Activated B cell treated with CpG ODN at 0.5 μM for 24 hours (primary cell): ENCODE measurements around the gene C1orf159. TPM values are rescaled to one million over a fixed set of nuclear protein-coding genes. Genes with fewer than 3 reads are reported as not detected.
A peak's percentile ranks its signal among the peaks of the same experiment; 100 is the strongest.

Source experiments
- ATAC-seq: fragments of 200-7000 bp; cut with Tn5 transposase; one replicate; pipeline ENCODE4 v1.10.0; 2021; ENCODE audit warnings: low read depth, mild to moderate bottlenecking, moderate library complexity
- CTCF ChIA-PET: fragments of 350-600 bp; sonication (Branson Sonifier 250); formaldehyde crosslinking; loops from one replicate; lab custom pipeline; 2021; ENCODE audit warnings: antibody characterized with exemption; lab: Charles Lee
- POLR2A ChIA-PET: fragments of 350-600 bp; sonication (Branson Sonifier 250); formaldehyde crosslinking; loops from one replicate; lab custom pipeline; 2021; ENCODE audit warnings: antibody characterized with exemption; lab: Charles Lee
- DNase-seq: peaks from one replicate; pipeline ENCODE4 v3.0.0; 2022
- H3K27ac Mint-ChIP-seq: one replicate; pipeline ENCODE4 v1.8.0; 2020; ENCODE audit warnings: mixed read lengths
- H3K27me3 Mint-ChIP-seq: one replicate; pipeline ENCODE4 v1.8.0; 2021; ENCODE audit warnings: mixed read lengths
- H3K36me3 Mint-ChIP-seq: one replicate; pipeline ENCODE4 v1.8.0; 2021; ENCODE audit warnings: low read depth, mixed read lengths
- H3K4me1 Mint-ChIP-seq: one replicate; pipeline ENCODE4 v1.8.0; 2021; ENCODE audit warnings: mixed read lengths
- H3K4me3 Mint-ChIP-seq: one replicate; pipeline ENCODE4 v1.8.0; 2020; ENCODE audit warnings: mild to moderate bottlenecking, mixed read lengths
- H3K9me3 Mint-ChIP-seq: one replicate; pipeline ENCODE4 v1.8.0; 2020; ENCODE audit warnings: mixed read lengths
- intact Hi-C: fragments of 100-400 bp; cut with micrococcal nuclease; formaldehyde crosslinking; loops from one replicate; pipeline ENCODE4 v1.15.1; 2024
- total RNA-seq: library from RNA; stranded (reverse); gene quantifications from 2 replicates; pipeline ENCODE4 v1.2.3, GENCODE V29; 2022
- TF ChIP-seq, protein P1 (sequence below): fragments of 200-600 bp; IDR thresholded peaks from one replicate; pipeline ENCODE4 v1.8.0; 2022; ENCODE audit warnings: antibody characterized with exemption, mild to moderate bottlenecking

Gene C1orf159
- total RNA-seq, 1 donor from 2014 or later: 26.5 TPM

DNA sequence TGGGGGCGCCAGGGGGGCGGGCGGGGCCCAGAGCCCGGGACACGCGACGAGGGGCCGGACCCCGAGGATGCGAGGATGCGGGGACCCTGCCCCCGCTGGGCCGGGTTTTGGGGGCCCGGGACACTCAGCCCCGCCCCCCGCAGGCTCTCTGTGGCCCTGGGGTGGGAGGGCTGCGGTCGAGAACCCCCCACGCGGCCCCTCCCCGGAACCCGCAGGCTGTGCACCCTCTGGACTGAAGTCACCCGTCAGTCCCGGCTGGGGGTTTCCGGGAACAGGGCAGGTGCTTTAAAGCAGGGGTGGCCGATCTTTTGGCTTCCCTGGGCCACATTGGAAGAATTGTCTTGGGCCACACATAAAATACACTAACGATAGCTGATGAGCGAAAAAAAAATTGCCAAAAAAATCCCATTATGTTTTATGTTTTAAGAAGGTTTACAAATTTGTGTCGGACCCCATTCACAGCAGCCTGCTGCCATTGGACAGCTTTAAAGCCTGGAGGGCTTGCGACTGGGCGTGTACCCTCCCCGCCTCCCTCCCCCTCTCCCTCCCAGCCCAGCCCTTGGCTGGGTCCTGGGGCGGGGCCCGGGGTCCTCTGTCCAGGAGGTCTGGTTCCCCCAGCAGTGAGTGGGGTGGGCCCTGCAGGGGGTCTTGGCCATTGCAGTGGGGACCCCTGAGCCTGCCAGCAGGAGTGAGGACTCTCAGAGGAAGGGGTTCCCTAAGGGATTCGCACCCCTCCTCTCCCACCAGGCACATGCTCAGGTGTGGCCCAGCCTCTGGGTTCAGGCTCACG is 21.6 kb upstream of the C1orf159 start:
- DNase-seq (peak; percentile 78), ATAC-seq (peak; percentile 75)
- Mint-ChIP-seq H3K36me3 (no peaks in the 10 kb centered on the region), H3K4me1 (peaks cover 37% of the 10 kb centered on the region), H3K27ac (peak overlapping the region; percentile 90), H3K27me3 (no peaks in the 10 kb centered on the region), H3K9me3 (no peaks in the 10 kb centered on the region), H3K4me3 (peak overlapping the region; percentile 76)
- ChIA-PET CTCF (interaction anchor here (0.8 to 2.0 kb wide), 3 partner anchors 15 to 113 kb away, joined by 3 to 10 read pairs (median 3); no protein-coding TSS in a partner anchor), POLR2A (interaction anchor here (0.6 to 2.6 kb wide), 19 partner anchors 7 to 1092 kb away, joined by 3 to 27 read pairs (median 5); partner anchors contain the start of gene TNFRSF4)
- intact Hi-C loops: loop anchor here (1.0 to 2.0 kb wide), 4 partner anchors 15 to 71 kb away; no protein-coding TSS in a partner anchor
- TF ChIP-seq, protein P1, sequence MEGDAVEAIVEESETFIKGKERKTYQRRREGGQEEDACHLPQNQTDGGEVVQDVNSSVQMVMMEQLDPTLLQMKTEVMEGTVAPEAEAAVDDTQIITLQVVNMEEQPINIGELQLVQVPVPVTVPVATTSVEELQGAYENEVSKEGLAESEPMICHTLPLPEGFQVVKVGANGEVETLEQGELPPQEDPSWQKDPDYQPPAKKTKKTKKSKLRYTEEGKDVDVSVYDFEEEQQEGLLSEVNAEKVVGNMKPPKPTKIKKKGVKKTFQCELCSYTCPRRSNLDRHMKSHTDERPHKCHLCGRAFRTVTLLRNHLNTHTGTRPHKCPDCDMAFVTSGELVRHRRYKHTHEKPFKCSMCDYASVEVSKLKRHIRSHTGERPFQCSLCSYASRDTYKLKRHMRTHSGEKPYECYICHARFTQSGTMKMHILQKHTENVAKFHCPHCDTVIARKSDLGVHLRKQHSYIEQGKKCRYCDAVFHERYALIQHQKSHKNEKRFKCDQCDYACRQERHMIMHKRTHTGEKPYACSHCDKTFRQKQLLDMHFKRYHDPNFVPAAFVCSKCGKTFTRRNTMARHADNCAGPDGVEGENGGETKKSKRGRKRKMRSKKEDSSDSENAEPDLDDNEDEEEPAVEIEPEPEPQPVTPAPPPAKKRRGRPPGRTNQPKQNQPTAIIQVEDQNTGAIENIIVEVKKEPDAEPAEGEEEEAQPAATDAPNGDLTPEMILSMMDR: no peak

DNA sequence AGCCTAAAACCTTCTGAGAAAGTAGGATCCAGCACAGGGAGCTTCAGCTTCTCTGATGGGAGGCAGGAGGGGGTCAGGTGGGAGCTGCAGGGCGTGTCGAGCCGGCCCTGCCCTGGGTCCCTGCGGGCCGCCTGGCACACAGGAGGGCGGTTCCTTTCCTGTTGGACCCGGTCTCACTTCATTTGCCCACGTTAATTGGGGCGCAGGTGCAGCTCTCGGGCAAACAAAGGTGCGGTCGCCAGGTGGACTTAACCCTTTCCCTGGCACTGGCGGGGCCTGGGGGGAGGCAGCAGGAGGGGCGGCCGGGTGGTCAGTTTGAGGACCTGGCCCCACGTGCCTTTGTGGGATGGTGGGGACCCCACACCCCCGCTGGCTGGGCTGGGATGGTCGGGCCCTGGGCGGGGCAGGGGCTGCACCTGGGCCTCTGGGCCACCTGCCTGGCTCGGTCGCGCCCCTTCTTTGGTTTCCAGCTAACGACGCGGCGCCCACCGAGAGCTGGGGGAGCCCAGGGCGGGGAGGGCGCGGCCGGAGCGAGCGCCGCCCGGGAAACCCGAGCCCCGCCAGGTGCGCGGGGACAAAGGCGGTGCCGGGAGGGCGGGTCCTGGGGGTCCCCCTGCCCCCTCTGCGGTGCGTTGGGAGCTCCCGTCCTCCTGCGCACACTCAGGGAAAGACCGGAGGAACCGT is 20.8 kb upstream of the C1orf159 start:
- H3K4me1 Mint-ChIP-seq: peaks cover 31% of the 10 kb centered on the region
- no peaks in the 10 kb centered on the region for H3K27me3 Mint-ChIP-seq
- no peaks in the 10 kb centered on the region for H3K36me3 Mint-ChIP-seq
- intact Hi-C loops: loop anchor here (1.0 to 2.0 kb wide), 5 partner anchors 8 to 72 kb away; no protein-coding TSS in a partner anchor
- H3K9me3 Mint-ChIP-seq: no peaks in the 10 kb centered on the region
- ChIA-PET CTCF (interaction anchor here (0.8 to 2.0 kb wide), 3 partner anchors 15 to 114 kb away, joined by 3 to 10 read pairs (median 3); no protein-coding TSS in a partner anchor), POLR2A (interaction anchor here (0.6 to 2.6 kb wide), 20 partner anchors 8 to 1093 kb away, joined by 3 to 27 read pairs (median 5); partner anchors contain the start of genes CCNL2 and TNFRSF4)
- H3K4me3 Mint-ChIP-seq: peak overlapping the region; percentile 62
- ATAC-seq (peak; percentile 68), DNase-seq (peak; percentile 56)
- TF ChIP-seq, protein P1: no peak
- H3K27ac Mint-ChIP-seq: peak overlapping the region; percentile 82

DNA sequence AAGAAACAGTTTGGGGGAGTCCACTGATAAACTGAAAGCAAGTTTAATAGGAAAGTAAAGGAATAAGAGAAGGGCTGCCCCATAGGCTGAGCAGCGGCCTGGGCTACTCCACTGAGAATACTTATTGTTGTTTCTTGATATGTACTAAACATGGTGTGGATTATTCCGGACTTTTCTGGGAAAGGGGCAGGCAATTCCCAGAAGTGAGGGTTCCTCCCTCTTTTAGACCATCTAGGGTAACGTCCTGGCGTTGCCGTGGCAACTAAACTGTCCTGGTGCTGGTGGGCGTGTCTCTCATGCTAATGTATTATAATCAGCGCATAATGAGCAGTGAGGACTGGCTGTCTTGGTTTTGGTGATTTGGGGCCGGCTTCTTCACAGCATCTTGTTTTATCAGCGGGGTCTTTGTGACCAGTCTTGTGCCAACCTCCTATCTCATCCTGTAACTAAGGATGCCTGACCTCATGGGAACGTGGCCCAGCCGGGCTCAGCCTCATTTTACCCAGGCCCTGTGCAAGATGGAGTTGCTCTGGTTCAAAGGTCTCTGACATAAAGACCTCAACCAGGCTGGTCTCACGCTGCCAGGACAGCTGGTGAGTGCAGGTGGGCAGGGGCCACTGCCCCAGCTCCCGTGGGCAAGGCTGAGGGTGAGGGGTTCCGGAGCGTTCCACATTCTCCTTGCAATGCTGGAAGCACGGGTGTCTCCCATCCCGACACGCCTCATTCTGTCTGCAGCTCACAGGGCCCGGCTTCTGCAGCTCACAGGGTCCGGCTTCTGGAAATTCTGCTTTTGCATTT is 19.6 kb upstream of the C1orf159 start:
- DNase-seq: no peak
- no peak for ATAC-seq

DNA sequence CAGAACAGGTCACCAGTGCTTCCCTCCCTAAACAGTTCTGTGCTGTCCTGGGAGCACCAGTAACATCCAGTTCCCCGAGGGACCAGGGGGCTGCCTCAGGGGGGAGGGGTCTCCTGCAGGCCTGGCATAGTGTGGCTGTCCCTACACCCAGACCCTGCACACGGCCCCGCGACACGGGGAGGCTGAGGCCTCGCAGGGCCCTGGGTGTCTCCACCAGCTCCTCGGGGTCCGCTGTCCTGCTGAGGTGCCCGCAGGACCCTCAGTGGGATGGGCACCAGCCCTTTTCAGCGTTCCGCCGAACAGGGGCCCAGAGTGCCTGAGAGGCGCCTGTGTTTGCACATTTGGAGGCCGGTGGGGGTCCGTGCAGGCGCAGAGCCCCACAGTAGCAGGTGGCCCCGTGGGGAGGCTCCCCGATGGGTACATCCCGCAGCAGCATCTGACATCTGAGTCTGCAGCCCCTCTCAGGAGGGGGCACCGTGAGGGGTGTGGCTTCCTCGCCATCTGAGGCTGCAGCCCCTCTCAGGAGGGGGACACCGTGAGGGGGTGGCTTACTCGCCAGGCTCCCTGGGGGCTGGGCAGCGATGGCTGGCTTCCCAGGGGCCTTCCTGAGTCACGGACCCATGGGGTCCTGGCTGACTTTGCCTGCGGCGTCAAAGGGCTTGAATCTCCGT is 18.5 kb upstream of the C1orf159 start:
- intact Hi-C loops: no loop called here
- H3K27ac Mint-ChIP-seq: no peak overlapping the region

More for the DNA sequence above, 19.6 kb upstream of the C1orf159 start:
- intact Hi-C loops: loop anchor here (1.0 to 2.0 kb wide), 4 partner anchors 9 to 73 kb away; no protein-coding TSS in a partner anchor
- H3K9me3 Mint-ChIP-seq: no peaks in the 10 kb centered on the region
- peaks cover 34% of the 10 kb centered on the region for H3K4me1 Mint-ChIP-seq
- H3K4me3 Mint-ChIP-seq: no peak overlapping the region
- CTCF ChIA-PET: interaction anchor here (2.0 kb wide), 1 partner anchor 13 kb away, joined by 10 read pairs; no protein-coding TSS in a partner anchor
- H3K36me3 Mint-ChIP-seq: no peaks in the 10 kb centered on the region
- no peaks in the 10 kb centered on the region for H3K27me3 Mint-ChIP-seq
- H3K27ac Mint-ChIP-seq: peak overlapping the region; percentile 82
- POLR2A ChIA-PET: interaction anchor here (1.0 to 2.6 kb wide), 8 partner anchors 11 to 264 kb away, joined by 3 to 27 read pairs (median 8); partner anchors contain the start of gene CCNL2
- TF ChIP-seq, protein P1: no peak

More for the DNA sequence above, 18.5 kb upstream of the C1orf159 start:
- Mint-ChIP-seq H3K4me3 (no peak overlapping the region), H3K36me3 (no peaks in the 10 kb centered on the region), H3K9me3 (no peaks in the 10 kb centered on the region), H3K4me1 (peaks cover 36% of the 10 kb centered on the region), H3K27me3 (no peaks in the 10 kb centered on the region)
- TF ChIP-seq, protein P1: no peak
- ATAC-seq (no peak), DNase-seq (no peak)
- ChIA-PET CTCF (no interaction called here), POLR2A (no interaction called here)
